Stimulated activated CD4-positive, alpha-beta T cell treated with anti-CD3 and anti-CD28 coated beads, TNF-alpha, amount 100 ng/mL, for 4 hours (primary cell): ENCODE results near the gene VAV1.
"Not testable (repeated sequence)": the region's sequence is repeated elsewhere in the genome, so short reads cannot be mapped to it uniquely, and the experiment has no call there.

Experiments used
- DNase-seq, 3 experiments: peaks; one replicate each; pipeline ENCODE4 v3.0.0-alpha.2; 2020; ENCODE audit warnings: low read depth in 3 of 3

The VAV1 gene

DNA sequence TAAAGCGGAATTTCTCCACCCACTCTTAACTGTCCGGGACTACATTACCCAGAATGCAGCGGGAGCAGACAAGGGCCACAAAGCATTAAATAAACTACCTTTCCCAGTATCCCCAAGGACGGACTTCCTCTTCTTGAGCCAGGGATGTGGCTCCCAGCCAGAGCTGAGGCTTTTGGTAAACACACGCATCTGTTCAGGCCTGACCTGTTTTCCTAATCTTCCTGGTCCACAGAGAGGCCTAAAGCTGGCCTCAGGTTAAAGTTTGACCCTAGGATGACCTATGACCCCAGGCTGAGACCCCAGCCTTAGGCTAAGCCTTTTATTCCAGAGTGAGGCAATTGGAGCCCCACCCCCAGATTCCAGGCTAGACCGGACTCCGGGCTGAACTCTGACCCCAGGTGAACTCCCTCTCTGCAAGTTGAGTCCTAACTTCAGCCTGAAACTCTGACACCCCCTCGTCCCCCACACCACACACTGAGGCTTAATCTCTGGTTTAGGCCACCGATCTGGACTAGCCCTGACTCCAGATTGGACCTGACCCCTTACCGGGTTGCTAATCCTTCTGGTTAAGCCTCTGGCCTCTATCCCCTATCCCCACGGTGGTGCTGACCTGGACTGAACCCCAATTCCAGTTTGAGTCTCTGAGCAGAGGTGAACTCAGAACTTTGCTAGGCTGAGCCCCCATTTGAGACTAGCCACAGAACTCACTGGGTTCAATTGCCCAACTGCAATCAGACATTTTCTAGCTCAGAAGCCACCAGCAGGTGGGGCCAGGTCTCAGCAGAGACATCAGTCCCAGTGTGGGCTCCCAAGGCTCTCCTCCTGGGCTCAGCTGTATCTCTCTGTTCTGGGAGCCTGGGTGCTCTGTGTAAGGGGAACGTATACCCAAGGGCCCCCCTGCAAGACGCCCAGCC is 34.4 kb upstream of the VAV1 start:
- DNase-seq = peak; percentile 63 to 66 (median 64)

DNA sequence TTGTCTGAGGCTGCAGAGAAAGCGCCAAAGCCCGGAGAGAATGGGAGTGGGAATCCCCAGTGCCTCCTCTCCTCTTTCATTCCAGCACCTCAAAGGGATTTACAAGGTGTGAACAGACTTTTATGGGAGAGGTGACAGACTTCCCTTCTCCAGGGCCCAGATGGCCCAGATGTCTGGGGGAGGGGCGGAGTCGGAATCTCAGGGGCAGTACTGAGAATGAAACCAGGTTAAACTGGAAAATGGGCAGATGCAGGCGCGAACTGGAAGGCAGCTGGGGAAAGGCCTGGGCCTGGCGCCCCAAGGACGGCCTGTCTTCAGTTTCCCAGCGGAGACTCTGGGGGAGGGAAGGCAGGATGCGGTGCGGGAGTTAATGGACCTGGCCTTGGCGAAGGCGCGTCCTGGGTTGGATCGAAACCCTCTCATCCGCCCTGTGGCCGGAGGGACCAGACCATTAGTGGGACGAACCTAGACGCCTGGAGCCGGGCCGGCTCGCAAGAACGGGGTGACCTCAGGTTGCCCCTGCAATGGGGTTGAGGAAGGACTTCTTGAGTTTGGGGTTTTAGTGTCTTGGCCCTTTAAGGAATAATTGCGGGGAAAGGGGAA is 33.6 kb upstream of the VAV1 start:
- no peak for DNase-seq

DNA sequence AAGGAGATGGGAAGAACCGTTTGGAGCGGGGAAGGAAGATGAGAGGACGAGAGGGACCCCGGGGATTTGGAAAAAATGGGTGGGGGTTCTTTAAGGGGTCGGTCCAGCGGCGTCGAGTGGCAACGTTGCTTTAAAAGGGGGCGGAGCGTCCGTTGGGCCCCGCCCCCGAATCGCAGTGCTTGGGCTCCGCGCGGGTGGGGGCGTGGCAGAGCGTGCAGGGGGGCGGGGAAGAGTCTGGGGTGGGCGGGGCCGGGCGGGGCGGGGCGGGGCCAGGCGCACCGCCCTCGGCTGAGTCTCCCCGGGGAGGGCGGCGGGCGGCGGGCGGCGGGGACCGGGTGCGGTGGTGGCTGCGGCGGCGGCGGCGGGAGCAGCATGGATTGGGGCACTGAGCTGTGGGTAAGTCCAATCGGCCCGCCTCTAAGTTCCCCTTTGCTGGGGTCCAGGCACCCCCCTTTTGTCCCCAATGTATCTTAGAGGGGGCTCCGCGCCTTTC is 33.1 kb upstream of the VAV1 start, which contains the start of gene TRIP10:
Gene TRIP10 (plus strand): TSS at position 291 of the 493 bp plus-strand sequence. CDS start 82 bp downstream, at position 373.
- DNase-seq = peak; percentile 61 to 73 (median 68)

DNA sequence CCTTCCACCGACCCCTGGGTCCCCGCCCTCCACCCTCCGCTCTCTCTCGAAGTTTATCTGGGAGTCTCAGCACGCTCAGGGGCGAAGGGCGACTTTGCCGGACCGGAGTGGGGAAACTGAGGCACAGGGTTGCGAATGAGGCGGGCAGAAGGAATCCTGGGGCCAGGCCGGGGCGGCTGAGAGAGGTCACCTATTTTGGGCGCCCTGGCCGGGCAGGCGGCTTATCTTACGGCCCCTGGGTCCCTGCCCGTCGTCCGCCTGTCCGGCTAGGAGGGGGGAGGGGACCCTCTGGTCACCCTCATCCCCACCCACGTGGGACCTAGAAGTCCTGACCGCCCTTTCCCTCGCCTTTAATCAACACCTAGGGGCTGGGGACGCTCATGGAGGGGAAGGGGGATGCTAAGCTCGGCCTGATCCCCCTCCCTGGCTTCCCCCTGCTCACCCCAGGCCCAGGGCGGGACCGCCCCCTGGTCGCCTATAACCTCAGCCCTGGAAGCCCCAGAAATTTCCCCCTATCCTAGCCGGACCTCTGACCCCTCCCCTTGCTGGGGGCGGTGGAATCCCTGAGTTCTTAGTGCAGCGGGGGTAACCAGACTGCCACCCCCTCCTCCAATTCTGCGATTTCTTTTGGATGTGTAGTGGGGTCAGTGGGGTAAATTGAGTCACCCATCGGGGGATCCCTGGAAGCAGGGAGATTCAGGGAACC is 32.5 kb upstream of the VAV1 start:
- no peak for DNase-seq

DNA sequence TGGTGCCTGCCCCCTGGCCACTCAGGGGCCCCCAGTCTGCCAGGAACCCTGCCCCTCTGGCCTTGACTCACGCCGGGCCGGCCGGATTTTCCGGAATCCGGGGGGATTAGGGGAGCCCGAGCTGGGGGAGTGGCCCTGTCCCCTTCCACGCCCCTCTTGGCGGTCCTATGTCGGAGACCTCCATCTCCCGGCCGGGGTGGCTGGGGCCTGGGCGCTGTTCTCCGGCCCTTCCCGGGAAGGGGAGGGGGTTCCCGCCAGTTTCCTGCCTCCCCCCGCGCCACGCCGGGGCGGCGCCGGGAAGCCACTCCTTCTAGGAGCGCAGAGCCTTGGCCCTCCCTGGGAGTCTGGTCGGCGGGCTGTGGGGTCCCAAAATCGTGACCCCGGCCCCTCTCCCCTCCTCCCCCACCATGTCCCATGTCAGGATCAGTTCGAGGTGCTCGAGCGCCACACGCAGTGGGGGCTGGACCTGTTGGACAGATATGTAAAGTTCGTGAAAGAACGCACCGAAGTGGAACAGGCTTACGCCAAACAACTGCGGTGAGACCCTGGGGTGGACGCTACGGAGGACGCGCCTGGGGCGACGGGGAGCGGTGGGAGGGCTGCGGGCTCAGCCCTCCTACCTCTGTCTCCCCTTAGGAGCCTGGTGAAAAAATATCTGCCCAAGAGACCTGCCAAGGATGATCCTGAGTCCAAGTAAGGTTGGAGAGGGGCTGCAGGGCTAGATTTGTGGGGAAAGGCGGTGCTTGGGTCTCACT is 31.7 kb upstream of the VAV1 start:
- no peak for DNase-seq

DNA sequence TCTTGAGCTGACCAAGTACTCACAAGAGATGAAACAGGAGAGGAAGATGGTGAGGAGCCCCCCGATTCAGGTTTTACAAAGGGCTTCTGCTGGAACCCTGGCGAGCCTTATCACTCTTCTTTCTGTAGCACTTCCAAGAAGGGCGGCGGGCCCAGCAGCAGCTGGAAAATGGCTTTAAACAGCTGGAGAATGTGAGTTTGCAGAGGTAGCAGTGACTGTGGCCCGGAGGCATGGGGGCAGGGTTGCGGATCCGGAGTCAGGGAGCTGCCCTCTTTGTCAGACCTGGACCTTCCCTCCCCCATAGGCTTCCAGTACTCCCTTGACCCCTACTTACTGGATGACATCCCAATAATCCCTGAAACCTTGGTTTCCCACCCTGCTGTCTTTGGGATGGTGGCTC is 29.4 kb upstream of the VAV1 start:
- no peak for DNase-seq

DNA sequence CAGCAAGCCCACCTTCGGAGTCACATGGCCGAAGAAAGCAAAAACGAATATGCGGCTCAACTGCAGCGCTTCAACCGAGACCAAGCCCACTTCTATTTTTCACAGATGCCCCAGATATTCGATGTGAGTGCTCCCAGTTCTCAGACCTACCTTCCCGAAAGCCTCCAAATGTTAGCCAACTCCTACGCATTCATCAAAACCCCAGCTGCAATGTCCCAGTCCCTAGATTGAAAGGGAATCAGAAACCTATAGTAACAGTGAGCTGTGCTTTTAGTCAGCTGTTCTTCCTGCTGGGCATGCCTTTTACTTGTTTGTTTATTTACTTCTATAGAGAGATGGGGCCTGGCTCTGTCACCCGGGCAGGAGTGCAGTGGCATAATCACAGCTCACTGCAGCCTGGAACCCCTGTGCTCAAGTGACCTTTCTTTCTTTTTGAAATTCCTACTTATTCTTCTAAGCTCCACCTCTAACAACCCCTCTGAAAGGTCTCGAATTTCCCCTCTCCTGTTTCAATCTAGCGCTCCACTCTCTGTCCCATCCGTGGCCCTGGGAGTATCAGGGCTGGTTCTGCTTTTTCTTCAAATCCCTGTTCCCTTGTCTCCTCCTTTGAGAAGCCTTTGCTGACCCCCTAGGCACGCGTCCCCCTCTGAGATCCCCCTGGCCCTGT is 28.7 kb upstream of the VAV1 start:
- no peak for DNase-seq

DNA sequence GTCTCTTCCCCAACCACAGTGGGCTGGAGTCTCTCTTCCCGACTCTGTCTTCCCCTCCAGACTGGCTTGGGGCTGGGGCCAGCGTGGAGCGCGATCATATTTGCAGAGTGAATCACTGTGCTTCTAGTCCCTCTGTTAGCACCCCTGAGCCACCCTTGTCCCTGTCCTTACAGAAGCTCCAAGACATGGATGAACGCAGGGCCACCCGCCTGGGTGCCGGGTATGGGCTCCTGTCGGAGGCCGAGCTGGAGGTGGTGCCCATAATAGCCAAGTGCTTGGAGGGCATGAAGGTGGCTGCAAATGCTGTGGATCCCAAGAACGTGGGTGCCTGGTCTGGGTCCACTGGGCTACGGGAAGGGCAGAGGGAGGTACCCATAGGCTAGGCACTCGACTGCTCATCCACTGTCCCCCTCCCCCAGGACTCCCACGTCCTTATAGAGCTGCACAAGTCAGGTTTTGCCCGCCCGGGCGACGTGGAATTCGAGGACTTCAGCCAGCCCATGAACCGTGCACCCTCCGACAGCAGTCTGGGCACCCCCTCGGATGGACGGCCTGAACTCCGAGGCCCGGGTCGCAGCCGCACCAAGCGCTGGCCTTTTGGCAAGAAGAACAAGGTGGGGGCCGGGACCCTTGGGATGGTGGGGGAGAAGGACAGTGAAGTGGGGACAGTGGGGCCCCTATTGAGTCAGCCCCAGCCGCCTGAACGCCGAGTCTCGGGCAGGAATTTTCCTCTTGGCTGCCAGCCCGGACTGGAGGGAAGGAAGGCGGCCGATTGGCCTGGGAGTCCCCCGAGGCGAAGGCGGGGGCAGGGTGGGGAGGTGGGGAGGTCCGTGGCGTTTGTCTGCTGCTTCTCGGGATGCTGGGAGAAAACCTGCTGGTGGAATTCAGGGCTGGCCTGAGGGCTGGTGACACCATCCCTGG is 27.9 kb upstream of the VAV1 start:
- DNase-seq = no peak

DNA sequence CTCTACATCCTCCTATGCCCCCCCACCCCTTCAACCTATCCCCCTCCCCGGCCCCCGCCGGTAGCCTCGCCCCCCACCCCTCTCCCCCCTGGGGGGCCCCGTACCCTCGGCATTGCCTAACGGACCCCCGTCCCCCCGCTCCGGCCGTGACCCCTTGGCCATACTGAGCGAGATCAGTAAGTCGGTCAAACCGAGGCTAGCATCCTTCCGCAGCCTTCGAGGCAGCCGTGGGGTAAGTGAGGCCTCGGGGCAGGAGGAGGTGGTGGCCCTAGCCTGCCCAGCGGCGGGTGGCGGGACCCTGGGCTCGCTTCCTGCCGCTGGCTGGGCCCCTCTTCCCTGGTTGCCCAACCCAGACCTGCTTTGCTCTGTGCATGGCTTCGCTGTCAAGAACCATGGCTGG is 26.5 kb upstream of the VAV1 start:
- no peak for DNase-seq

DNA sequence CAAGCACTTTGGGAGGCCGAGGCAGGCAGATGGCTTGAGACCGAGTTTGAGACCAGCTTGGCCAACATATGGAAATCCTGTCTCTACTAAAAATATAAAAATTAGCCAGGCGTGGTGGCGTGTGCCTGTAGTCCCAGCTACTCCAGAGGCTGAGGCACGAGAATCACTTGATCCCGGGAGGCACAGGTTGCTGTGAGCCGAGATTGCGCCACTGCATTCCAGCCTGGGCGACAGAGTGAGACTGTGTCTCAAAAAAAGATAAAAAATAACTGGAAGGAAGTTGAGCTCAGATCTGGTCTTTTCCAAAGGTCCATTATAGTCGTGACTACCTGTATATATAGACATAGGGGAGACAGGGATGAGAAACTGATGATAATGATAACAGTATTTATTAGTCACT is 24.0 kb upstream of the VAV1 start:
- DNase-seq = not testable (repeated sequence)

DNA sequence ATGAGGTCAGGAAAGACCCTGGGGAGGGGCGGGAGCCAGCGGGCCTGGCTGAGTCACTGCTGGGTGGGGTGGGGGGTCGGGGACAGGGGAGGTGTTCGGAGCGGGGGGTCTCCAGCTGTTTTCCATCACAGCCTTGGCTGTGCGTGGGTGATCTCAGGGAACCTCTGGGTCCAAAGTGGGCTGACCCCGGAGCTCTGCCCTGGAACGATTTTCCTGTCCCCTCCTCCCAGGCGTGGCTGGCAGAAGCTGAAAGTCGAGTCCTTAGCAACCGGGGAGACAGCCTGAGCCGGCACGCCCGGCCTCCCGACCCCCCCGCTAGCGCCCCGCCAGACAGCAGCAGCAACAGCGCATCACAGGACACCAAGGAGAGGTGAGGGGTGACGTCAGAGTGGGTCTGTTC is 22.4 kb upstream of the VAV1 start:
- DNase-seq = no peak

DNA sequence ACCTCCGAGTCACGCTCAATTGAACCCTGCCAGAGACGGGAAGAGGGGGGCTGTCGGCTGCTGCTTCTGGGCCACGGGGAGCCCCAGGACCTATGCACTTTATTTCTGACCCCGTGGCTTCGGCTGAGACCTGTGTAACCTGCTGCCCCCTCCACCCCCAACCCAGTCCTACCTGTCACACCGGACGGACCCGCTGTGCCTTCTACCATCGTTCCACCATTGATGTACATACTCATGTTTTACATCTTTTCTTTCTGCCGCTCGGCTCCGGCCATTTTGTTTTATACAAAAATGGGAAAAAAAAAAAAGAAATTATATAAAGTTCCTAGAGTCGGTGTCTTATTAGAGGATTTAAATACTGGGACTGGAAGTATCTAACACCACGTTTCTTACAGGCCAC is 21.3 kb upstream of the VAV1 start:
- no peak for DNase-seq

DNA sequence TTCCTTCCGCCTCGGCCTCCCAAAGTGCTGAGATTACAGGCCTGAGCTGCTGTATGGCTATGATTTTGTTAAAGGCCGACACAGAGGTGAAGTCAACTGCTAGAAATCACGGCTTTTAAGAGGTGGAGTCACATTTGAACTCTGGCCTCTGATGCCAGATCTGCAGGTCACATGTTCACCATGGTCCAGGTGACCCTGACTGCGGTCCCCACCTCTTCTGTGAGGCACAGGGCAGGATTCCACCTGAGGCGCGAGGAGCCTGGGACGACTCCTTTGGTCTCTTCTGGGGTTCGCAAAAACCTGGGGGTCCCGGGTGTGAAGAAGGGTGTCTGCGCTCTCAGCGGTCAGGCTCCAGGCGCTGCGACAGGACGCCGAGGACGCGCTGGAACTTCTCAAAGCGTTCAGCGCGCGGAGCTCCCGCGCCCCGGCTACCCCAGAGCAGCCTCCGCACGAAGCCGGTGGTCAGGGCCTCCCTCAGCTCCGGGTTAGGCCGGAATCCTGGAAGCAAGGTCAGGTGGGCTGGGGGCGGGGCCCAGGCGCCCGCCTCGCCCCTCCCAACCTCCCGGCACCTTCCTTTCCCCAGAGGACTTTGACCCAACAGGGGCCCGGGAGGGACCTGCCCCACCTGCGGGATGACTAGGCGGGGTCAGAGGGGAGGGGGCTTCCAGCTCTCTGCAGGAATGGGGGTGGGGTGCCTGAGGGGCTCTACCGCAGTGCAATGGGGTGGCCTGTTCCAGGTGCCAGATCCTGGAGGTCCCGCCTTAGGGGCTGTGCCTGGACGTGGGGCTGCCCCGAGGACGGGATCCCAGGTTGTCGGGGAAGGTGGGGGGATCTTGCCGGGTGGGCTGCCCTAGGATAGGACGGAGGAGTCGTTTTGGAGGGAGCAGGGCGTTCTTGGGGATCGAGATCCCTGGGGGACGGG is 20.0 kb upstream of the VAV1 start:
- DNase-seq = no peak

DNA sequence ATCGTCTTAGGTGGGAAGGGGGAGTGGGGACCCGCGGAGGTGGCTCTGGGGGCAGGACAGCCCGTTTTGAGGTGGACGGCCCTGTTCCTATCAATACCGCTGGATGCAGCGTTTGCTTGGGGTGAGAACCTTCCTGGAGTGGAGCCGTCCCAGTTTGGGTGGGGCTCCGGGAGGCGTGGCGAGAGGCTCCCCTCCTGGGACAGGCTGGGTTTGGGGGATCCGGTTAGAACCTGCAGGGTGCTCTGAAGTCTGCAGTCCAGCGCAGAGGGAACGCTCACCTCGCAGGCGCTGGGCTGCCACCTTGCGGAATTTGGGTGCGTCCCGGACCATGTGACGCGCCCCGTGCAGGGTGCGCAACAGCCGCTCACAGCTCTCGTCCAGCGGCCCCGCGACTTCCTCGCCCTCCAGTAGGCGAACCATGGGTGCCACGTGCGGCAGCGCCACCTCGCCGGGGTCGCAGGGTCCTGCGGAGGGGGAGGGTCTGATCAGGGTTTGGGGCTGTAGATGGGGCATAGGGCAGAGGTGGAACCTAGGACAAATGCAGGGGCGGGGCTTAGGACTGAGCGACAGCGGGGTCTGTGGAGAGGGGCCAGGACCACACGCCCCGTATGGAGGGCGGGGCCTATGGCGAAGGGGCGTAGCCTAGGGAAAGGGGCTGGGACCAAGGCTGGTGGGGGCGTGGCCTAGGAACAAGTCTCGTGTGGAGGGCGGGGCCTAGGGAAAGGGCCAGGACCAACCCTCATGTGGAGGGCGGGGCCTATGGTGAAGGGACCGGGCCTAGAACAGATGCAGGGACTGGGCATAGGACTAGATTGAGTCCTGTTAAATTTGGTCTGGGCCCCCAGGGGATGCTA is 19.1 kb upstream of the VAV1 start:
- peak; percentile 65 to 73 (median 73) for DNase-seq

DNA sequence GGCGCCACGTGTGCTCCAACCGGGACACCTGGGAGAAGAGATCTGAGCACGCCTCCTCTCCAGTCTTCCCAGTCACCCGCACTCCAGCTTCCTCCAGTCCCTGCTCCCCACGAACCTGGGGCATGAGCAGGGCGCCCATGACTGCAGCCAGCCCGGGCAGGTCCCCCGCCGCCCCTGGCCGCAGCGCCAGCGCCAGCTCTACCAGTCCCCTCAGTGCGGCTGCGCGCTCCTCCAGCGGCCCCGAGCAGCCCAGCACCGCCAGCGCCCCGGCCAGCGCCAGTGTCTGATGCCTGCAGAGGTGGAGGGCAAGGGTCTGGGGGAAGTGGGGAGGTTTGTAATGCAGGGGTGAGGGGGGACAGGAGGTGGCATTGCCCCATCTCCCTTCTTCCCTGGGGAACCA is 18.4 kb upstream of the VAV1 start:
- no peak for DNase-seq

DNA sequence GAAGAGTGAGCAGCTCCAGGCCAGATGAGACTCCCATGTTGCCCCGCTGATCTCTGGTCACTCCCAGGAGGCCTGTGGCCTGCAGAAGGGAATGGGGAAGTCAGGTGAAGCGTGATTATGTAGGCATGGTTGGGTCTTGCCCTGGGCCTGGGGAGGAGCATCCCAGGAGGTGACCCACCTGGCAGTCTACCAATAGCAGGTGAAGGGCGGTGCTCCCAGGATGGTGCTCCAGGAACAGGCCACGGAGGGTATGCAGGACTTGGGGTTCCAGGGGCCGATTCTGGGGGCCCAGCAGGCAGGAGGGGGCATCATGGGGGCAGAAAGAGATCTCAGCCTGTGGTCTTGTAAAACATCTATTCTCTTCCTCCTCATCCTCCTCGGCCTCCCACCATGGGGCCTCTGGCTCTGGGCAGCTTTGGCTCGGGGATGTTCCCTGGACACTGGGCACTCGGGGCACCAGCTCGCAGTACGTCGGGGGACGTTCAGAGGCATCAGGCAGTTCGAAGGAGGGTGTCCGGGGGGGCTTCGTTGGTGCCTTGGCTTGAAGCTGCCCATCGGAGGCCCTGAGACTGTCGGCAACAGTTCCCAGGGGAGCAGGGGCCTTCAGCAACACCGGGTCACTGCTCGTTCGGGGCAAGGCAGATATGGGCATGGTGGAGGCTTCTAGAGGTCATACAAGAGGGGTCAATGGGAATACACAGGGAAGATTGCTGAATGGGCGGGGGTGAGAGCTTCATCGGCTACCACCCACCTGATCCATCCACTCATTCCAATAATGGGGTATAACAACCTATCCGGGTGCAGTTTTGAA is 17.6 kb upstream of the VAV1 start:
- DNase-seq = no peak

DNA sequence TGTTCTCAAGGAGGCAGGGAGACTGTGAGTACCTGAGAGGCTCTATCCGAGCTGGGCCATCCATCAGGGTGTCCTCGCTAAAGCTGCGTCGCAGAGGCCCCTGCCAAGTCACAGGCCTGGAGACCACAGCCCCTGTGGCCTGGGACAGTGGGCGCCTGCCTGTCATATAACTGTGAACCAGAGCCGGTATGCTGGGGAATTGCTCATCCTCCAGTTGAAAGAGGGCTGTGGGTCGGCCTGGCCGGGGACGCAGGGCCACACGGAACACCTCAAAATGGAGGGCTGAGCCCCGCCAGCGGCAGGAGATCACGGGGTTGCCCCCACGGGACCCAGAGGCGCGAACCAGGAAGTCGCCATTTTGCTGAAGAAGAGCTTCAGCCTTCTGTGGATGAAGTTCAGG is 11.9 kb upstream of the VAV1 start:
- no peak for DNase-seq
